ENCODE measurements around the gene PODXL2. TPM values are rescaled to one million over a fixed set of nuclear protein-coding genes. Genes with fewer than 3 reads are reported as not detected.

PODXL2 gene, protein sequence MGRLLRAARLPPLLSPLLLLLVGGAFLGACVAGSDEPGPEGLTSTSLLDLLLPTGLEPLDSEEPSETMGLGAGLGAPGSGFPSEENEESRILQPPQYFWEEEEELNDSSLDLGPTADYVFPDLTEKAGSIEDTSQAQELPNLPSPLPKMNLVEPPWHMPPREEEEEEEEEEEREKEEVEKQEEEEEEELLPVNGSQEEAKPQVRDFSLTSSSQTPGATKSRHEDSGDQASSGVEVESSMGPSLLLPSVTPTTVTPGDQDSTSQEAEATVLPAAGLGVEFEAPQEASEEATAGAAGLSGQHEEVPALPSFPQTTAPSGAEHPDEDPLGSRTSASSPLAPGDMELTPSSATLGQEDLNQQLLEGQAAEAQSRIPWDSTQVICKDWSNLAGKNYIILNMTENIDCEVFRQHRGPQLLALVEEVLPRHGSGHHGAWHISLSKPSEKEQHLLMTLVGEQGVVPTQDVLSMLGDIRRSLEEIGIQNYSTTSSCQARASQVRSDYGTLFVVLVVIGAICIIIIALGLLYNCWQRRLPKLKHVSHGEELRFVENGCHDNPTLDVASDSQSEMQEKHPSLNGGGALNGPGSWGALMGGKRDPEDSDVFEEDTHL
- polyA plus RNA-seq: 1.3 to 2.4 TPM (median 1.6 TPM) in 3 replicates
- 1.6 TPM for polyA plus RNA-seq (2011; ENCODE audit: low read depth)
- polyA plus RNA-seq (2011; cell fraction: cytosol; rRNA removed): 1.2 and 1.9 TPM in 2 replicates
- 2.9 and 3.7 TPM in 2 replicates for polyA plus RNA-seq (2011; cell fraction: nucleus; rRNA removed)
- polyA plus RNA-seq (2012; ENCODE audit: low replicate concordance): 1.2 and 1.5 TPM in 2 replicates
- 1.5 to 2.1 TPM in 2 of 3 replicates, not detected in the other for polyA minus RNA-seq
- 3.3 TPM for polyA minus RNA-seq (2011; cell fraction: cytosol; rRNA and poly(A)+ RNA removed)
- polyA minus RNA-seq (2011; cell fraction: nucleus; rRNA and poly(A)+ RNA removed): 2.4 and 2.9 TPM in 2 replicates

DNA sequence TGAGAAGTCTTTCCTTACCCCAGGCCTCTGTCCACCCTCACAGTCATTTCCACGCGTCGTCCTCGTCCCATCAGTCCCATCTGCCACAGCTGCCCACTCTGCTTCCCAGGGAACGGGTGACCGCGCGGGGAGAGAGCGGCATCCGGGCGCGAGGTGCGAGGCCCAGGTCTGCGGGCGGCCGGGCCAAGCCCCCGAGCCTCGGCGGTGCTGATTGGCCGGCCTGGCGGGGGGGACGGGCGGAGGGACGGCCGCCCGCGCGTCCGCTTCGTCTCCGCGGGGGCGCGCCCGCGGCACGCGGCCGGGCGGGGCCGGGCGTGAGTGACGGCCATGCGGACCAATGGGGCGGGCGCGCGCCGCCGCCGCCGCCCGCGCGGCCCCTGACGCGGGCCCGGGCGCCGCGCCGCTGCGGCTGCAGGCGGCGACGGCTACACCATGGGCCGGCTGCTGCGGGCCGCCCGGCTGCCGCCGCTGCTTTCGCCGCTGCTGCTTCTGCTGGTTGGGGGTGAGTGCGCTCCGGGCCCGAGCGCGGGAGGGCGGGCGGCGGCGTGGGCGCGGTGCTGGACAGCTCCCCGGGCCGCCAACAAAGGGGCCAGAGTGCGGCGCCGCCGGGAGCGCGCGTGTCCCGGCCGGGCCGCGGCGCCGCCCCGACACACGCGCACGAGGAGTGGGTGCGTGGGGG lies at the start of gene PODXL2:
Gene PODXL2, plus strand, starts transcription at position 398 of the 679 bp plus-strand sequence. Its CDS starts 35 bp downstream, at position 433.
- DNase-seq (ENCODE audit: low read depth, low spot score) (no peak), FAIRE-seq (no peak)
- peaks cover 29% of the 10 kb centered on the region for H3K27me3 ChIP-seq (ENCODE audit: control insufficient read depth, extremely low read depth, insufficient read depth, low read length)
- no peak within 1 kb of the TSS for H3K9ac ChIP-seq (ENCODE audit: control insufficient read depth, extremely low read depth, insufficient read depth, low read length)
- H3K79me2 ChIP-seq (ENCODE audit: control insufficient read depth, insufficient read depth, low read length): no peaks in the 10 kb centered on the region
- H3K27ac ChIP-seq (ENCODE audit: control insufficient read depth, insufficient read depth, low read length): no peak within 1 kb of the TSS
- H4K20me1 ChIP-seq (ENCODE audit: control insufficient read depth, extremely low read depth, insufficient read depth, low read length): no peaks in the 10 kb centered on the region
- H3K4me3 ChIP-seq (ENCODE audit: control insufficient read depth in 2 of 3, extremely low read depth in 1 of 3, insufficient read depth in 2 of 3, low read depth in 1 of 3, low read length in 3 of 3): peak within 1 kb of the TSS; percentile 29 to 55 (median 38)
- H3K4me2 ChIP-seq (ENCODE audit: control insufficient read depth, extremely low read depth, insufficient read depth, low read depth, low read length): peak within 1 kb of the TSS; percentile 74
- dilution Hi-C loops (cut with MboI; ENCODE audit: extremely low pct_ligation_motif_present, low sequenced_read_pairs): no loop called here
- peaks cover 6% of the 10 kb centered on the region for H3K4me1 ChIP-seq (ENCODE audit: control insufficient read depth, extremely low read depth, insufficient read depth, low read length)
- no peak within 1 kb of the TSS for H2AFZ ChIP-seq (ENCODE audit: control insufficient read depth, low read length)
- H3K9me3 ChIP-seq (ENCODE audit: control insufficient read depth, low read depth, low read length): no peaks in the 10 kb centered on the region
- H3K9me1 ChIP-seq (ENCODE audit: control insufficient read depth, extremely low read depth, insufficient read depth, low read length): no peaks in the 10 kb centered on the region
- no peak for TF ChIP-seq EZH2 (IDR thresholded peaks at IDR 0.05; ENCODE audit: low read length)
- TF ChIP-seq, protein P1, sequence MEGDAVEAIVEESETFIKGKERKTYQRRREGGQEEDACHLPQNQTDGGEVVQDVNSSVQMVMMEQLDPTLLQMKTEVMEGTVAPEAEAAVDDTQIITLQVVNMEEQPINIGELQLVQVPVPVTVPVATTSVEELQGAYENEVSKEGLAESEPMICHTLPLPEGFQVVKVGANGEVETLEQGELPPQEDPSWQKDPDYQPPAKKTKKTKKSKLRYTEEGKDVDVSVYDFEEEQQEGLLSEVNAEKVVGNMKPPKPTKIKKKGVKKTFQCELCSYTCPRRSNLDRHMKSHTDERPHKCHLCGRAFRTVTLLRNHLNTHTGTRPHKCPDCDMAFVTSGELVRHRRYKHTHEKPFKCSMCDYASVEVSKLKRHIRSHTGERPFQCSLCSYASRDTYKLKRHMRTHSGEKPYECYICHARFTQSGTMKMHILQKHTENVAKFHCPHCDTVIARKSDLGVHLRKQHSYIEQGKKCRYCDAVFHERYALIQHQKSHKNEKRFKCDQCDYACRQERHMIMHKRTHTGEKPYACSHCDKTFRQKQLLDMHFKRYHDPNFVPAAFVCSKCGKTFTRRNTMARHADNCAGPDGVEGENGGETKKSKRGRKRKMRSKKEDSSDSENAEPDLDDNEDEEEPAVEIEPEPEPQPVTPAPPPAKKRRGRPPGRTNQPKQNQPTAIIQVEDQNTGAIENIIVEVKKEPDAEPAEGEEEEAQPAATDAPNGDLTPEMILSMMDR (optimal IDR thresholded peaks at IDR 0.05 in 1 of 3, IDR thresholded peaks at IDR 0.05 in 1 of 3, conservative IDR thresholded peaks at IDR 0.05 in 1 of 3; ENCODE audit: extremely low read depth in 1 of 3, insufficient read depth in 2 of 3, low read length in 3 of 3): no peak
- H3K36me3 ChIP-seq (ENCODE audit: control insufficient read depth in 2 of 2, extremely low read depth in 1 of 2, insufficient read depth in 2 of 2, low read length in 2 of 2): no peaks in the 10 kb centered on the region

DNA sequence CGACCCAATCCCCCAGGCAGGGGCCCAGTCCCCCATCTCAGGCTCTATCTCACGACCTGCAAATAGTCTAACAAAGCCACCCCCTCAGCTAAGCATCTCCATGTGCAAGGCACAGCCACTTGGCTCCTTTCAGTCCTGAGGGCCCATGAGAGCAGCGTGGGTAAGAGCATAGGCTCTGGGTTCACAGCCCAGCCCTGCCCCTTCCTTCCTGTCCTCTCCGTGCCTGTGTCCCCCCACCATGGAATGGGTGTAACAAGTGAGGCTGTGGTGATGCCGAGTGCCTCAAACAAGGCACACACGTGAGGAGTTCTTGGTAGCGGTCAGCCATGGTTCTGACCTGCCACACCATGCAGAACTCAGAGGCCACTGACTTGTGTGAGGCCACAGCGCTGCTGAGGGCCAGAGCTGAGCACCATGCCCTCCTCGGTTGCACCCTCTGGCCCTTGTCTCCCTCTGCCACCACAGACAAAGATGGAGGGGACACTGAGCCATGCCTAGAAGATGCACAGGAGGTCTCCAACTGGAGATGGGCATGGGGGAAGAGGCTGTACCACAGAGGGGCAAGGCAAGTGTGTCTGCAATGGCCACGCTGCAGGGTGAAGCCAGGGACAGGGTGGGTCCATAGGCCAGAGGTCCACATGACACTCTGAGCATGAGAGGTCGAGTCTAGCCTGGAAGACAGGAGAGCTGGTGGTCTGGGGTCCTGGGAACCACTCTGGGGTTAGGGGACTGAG lies 48.5 kb upstream of the PODXL2 start:
- Histone ChIP-seq H3K27me3 (ENCODE audit: control insufficient read depth, extremely low read depth, insufficient read depth, low read length) (no peaks in the 10 kb centered on the region), H3K79me2 (ENCODE audit: control insufficient read depth, insufficient read depth, low read length) (peaks cover 46% of the 10 kb centered on the region), H3K4me1 (ENCODE audit: control insufficient read depth, extremely low read depth, insufficient read depth, low read length) (no peaks in the 10 kb centered on the region), H3K4me2 (ENCODE audit: control insufficient read depth, extremely low read depth, insufficient read depth, low read depth, low read length) (no peak overlapping the region), H3K27ac (ENCODE audit: control insufficient read depth, insufficient read depth, low read length) (no peak overlapping the region), H3K9ac (ENCODE audit: control insufficient read depth, extremely low read depth, insufficient read depth, low read length) (no peak overlapping the region), H2AFZ (ENCODE audit: control insufficient read depth, low read length) (no peak overlapping the region), H3K36me3 (ENCODE audit: control insufficient read depth in 2 of 2, extremely low read depth in 1 of 2, insufficient read depth in 2 of 2, low read length in 2 of 2) (peaks cover 21 to 25% of the 10 kb centered on the region in 2 experiments), H3K4me3 (ENCODE audit: control insufficient read depth in 2 of 3, extremely low read depth in 1 of 3, insufficient read depth in 2 of 3, low read depth in 1 of 3, low read length in 3 of 3) (no peak overlapping the region), H3K9me1 (ENCODE audit: control insufficient read depth, extremely low read depth, insufficient read depth, low read length) (no peaks in the 10 kb centered on the region), H4K20me1 (ENCODE audit: control insufficient read depth, extremely low read depth, insufficient read depth, low read length) (peaks cover 13% of the 10 kb centered on the region), H3K9me3 (ENCODE audit: control insufficient read depth, low read depth, low read length) (no peaks in the 10 kb centered on the region)
- dilution Hi-C loops (cut with MboI; ENCODE audit: extremely low pct_ligation_motif_present, low sequenced_read_pairs): no loop called here
- TF ChIP-seq, protein P1 (optimal IDR thresholded peaks at IDR 0.05 in 1 of 3, IDR thresholded peaks at IDR 0.05 in 1 of 3, conservative IDR thresholded peaks at IDR 0.05 in 1 of 3; ENCODE audit: extremely low read depth in 1 of 3, insufficient read depth in 2 of 3, low read length in 3 of 3): no peak
- no peak for TF ChIP-seq EZH2 (IDR thresholded peaks at IDR 0.05; ENCODE audit: low read length)
- DNase-seq (ENCODE audit: low read depth, low spot score): no peak
- FAIRE-seq: no peak

Data from keratinocyte (primary cell).